Inflammatory macrophage treated with lipopolysaccharide for 4 hours (primary cell): ENCODE results near the gene ONECUT3.
"Not testable (repeated sequence)": the region's sequence is repeated elsewhere in the genome, so short reads cannot be mapped to it uniquely, and the experiment has no call there.

ENCODE experiments used
- DNase-seq: peaks from one replicate; pipeline ENCODE4 v3.0.0-alpha.2; 2020

ONECUT3 gene

DNA sequence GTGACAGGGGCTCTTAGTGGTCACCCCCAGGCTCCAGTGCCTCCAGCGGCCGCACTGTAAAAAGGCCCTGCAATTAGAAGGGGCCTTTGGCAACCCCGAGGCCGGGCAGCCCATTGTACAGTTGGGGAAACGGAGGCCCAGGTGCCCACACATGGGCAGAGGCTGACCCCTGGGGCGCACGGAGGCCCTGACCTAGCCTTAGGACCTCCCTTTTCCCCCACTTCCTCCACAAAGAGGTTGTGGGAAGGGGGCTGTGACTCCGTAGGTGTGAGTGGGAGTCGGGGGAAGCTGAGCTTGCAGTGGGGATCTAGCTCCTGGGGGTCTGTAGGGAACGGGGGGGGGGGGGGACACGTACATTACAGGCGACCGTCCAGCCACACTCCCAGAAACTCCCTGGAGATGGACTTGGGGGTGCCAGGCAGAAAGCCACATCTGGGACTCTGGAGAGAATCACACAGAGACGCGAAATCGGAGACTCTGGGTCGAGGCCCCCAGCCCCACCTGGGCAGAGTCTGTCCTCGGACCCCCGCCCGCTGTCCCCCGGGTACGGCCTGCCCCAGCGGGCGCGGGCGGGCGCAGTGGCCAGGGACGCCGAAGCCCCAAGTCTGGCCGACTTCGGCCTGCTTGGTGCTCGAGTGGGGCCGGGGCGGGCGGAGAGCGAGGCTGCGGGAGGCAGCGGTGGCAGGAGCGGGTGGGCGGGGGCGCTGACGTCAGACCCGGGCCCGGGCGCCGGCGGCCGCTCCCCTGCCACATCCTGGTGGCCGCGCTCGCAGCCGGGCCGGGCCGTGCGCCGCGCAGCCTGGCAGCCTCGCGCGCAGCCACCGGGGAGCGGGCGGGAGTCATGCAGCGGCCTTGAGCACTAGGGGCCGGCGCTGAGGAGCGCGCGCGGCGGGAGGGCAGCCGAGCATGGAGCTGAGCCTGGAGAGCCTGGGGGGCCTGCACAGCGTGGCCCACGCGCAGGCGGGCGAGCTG lies at the start of gene ONECUT3:
Gene ONECUT3 (plus strand): TSS at position 750 of the 972 bp plus-strand sequence. CDS start 157 bp downstream, at position 907.
- DNase-seq = no peak

DNA sequence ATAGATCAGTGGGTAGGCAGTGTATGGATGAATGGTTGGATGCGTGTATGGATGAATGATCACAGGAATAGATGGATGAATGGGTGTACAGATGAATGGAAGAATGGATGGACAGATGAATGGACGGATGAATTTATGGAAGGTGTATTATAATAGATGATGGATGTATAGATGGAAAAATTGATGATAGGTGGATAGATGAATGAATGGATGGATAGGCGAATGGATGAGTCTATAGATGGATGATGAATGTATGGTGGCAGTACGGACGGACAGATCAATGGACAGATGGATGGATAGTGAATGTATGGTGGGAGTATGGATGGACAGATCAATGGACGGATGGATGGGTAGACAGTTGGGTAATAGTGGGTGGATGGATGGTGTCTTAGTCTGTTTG lies 49.0 kb upstream of the ONECUT3 start:
- no peak for DNase-seq

DNA sequence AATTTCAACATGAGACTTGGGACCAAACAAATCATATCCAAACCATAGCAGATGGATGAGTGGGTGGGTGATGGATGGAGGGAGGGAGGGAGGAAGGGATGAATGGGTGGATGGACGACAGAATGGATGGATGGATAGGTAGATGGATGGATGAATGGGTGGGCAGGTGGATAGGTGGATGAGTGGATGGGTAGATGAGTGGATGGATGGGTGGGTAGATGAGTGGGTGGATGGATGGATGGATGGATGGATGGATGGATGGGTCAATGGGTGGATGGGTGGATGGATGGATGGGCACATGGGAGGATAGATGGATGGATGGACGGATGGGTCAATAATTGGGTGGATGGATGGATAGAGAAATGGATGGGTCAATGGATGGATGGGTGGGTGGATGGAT lies 47.9 kb upstream of the ONECUT3 start:
- DNase-seq = no peak

DNA sequence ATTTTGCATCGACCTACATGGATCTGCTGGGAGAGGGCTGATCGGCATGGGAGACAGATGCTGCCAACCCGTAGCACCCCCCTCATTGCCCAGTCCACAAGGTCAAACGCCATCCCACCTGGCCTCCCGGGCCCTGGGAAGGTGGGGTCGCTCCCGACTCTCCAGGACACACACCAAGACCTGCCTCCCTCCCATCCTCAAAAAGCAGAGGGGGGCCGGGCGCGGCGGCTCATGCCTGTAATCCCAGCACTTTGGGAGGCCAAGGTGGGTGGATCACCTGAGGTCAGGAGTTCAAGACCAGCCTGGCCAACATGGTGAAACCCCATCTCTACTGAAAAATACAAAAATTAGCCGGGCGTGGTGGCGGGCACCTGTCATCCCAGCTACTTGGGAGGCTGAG lies 46.7 kb upstream of the ONECUT3 start:
- not testable (repeated sequence) for DNase-seq

DNA sequence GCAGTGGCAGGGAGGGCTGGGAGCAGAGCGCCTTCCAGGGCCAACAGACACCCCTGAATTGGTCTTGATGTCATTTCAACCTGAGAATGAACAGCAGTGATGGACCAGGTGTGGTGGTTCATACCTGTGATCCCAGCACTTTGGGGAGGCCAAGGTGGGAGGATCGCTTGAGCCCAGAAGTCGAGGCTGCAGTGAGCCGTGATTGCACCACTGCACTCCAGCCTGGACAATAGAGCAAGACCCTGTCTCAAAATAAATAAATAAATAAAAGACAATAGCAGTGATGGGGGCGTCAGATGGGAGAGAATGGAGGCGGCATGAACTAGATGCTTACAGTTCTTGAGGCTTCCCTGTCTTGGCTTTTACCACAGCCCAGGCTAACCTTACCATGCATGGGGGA lies 46.1 kb upstream of the ONECUT3 start:
- DNase-seq = no peak

DNA sequence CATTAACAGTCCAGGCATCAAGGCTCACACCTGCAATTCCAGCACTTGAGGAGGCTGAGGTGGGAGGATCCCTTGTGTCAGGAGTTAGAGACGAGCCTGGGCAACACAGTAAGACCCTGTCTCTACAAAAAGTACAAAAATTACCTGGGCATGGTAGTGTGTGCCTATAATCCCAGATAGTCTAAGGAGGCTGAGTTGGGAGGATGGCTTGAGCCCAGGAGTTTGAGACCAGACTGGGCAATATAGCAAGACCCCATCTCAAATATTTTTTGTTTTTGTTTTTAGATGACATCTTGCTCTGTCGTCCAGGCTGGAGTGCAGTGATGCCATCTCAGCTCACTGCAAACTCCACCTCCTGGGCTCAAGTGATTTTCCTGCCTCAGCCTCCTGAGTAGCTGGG lies 40.1 kb upstream of the ONECUT3 start:
- DNase-seq = no peak

GRCh38 chr19:1715540-1715939 lies 37.8 kb upstream of the ONECUT3 start:
- no peak for DNase-seq

DNA sequence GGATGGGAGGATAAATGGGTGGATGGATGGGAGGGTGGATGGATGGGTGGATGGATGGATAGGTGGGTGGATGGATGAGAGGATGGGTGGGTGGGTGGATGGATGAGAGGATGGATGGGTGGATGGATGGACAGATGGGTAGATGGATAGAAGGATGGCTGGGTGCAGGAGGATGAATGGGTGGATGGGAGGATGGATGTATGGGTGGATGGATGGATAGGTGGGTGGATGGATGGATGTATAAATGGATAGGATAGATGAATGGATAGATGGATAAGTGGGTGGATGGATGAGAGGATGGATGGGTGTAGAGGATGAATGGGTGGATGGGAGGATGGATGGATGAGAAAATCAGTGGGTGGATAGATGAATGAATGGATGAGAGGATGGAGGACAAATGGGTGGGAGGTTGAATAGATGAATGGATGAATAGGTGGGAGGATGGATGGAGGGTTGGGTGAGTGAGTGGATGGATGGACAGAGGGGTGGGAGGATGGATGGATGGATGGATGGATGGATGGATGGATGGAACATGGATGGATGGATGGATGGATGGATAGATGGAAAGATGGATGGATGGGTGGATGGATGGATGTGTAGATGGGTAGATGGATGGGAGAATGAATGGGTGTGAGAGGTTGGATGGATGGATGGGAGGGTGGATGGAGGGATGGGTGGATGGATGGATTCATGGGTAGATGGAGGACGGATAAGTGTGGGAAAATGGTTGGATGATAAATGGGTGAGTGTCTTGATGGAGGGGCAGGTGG lies 35.9 kb upstream of the ONECUT3 start:
- DNase-seq = no peak

DNA sequence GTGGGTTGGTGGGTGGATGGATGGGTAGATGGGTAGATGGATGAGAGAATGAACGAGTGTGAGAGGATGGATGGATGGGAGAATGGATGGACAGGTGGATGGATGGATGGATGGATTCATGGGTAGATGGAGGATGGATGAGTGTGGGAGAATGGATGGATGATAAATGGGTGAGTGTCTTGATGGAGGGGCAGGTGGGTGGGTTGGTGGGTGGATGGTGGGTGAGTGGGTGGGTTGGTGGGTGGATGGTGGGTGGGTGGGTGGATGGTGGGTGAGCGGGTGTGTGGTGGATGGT lies 35.4 kb upstream of the ONECUT3 start:
- no peak for DNase-seq

DNA sequence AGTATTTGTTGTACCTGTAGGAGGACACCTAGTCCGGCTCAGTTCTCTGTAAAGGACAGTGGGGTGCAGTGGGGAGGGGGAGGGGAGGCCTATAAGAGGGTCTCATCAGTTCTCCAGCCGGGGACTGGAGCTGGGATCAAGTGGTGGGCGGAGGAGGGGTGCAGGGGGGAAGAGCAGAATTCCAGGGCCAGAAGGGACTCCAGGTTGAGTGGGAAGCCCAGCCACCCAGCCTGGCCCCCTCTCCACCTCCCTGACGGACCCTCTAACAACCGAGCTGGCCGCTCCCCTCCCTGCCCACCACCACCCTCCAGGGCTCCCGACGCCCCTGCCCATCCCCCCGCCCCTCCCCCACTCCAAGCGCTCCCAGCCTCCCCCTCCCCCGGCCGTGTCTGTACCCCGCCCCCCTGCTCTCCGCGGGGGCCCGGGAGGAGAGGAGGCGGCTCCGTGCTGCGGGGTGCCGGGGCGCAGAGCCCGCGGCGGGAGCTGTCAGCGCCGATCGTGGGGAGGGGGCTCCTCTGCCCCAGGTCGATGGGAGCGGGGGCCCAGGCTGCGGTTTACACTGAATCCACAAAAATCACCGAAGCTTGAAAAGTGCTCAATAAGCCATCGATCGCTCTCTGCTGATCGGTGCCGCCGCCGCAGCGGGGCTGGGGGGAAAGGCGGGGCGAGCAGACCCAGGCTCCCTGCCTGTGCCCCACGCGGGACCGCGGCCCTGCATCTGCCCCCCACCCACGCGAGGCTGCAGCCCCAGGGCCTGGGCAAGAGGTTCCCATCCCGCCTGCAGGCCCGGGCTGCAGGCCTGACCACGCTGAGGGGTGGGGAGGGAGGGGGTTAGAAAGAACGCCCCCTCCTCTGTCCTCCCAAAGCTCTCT lies 34.6 kb upstream of the ONECUT3 start:
- no peak for DNase-seq

- no peak for DNase-seq
Measured at GRCh38 chr19:1719519-1719918, 33.8 kb upstream of the ONECUT3 start.

DNA sequence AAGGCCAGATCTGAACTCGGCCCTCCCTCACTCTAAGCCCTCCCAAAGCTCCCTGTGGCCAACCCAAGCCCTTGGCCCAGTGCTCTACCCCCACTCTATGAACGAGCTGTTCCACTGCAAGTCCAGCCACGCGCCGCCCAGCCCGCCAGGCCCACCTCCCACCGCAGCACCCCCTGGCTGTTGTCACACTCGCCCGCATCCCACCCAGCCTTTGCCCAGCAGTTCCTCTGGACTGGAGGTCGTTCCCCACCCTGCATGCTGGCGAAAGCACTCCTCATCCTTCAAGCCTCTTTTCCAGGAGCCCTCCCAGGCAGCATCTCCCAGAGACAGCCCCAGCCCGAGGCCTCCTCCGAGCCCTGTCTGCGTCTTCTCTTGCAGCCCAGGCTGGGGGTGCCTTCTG lies 33.1 kb upstream of the ONECUT3 start:
- DNase-seq = no peak

- DNase-seq = peak; percentile 27
Measured at GRCh38 chr19:1725100-1726064, 27.9 kb upstream of the ONECUT3 start.

GRCh38 chr19:1728816-1729567 lies 24.3 kb upstream of the ONECUT3 start:
- no peak for DNase-seq

DNA sequence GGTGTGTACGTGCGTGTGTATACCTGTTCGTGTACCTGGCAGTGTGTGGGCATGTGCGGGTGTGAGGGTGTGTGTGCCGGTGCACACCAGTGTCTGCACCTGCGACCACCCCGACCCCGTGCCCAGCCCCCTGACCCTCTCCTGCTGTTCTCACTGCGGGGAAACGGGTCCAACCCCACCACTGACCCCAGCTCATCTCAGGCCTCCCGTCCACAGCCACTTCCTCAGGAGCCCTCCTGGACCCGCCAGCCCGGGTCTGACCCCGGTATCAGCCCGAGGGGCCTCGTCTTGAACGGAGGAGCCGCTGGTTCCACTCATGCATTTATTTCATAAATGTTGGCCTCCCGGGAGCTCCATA lies 23.8 kb upstream of the ONECUT3 start:
- no peak for DNase-seq

GRCh38 chr19:1730157-1730556 lies 23.1 kb upstream of the ONECUT3 start:
- DNase-seq = no peak

GRCh38 chr19:1734321-1734966 lies 18.9 kb upstream of the ONECUT3 start:
- DNase-seq = no peak

DNA sequence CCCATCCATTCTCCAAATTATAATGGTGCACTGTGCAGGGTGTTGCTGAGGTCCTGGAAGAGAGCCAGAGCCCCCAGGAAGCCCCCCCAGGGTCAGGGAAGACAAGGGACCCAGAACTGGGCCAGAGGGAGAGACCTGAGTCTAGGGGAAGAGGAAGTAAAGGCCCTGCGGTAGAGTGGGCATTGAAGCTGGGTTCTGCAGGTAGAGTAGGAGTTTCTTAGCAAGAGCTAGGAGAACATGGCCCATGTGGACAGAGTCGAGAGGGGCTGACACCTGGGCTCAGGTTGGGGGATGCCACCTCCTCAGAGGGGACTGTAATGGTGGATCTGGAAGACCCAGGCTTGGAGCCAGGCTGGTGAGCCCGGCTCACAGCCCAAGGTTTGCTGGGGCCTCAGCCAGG lies 17.0 kb upstream of the ONECUT3 start:
- no peak for DNase-seq

GRCh38 chr19:1736927-1737326 lies 16.4 kb upstream of the ONECUT3 start:
- no peak for DNase-seq

DNA sequence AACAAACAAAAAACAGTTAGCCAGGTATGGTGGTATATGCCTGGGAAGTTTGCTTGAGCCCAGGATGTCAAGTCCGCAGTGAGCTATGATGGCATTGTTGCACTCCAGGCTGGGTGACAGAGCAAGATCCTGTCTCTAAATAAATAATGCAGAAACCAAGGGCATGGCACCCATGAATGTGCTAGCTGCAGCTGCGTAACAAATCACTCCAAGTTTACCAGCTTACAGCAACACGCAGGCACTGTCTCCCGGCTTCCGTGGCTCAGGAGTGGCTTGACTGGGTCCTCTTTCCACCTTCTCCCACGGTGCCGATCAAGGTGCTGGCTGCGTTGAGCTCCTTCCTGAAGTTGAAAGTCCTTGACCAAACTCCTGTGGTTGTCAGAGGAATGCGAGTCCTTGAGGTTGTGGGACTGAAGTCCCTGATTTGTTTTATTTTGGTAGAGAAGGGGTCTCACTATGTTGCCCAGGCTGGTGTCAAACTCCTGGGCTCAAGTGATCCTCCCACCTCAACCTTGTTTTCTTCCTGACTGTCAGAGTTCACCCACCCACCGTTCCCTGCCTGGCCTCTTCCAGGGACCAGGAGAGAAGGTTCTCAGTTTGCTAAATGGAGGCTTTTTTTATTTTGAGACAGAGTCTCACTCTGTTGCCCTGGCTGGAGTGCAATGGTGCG lies 13.2 kb upstream of the ONECUT3 start:
- no peak for DNase-seq
